ENCODE data around the gene TNS1.
"Not testable (repeated sequence)": the region's sequence is repeated elsewhere in the genome, so short reads cannot be mapped to it uniquely, and the experiment has no call there.

TNS1 gene

GRCh38 chr2:218029366-218030360 lies 26.9 kb upstream of the TNS1 start:
- no peak for DNase-seq (ENCODE audit: low read depth, low spot score)

GRCh38 chr2:218028562-218029348 lies 26.0 kb upstream of the TNS1 start:
- no peak for DNase-seq (ENCODE audit: low read depth, low spot score)

- no peak for DNase-seq (ENCODE audit: low read depth, low spot score)
These were observed 25.3 kb upstream of the TNS1 start for GRCh38 chr2:218028189-218028495.

- no peak for DNase-seq (ENCODE audit: low read depth, low spot score)
These were observed 24.8 kb upstream of the TNS1 start for GRCh38 chr2:218027426-218028188.

GRCh38 chr2:218026676-218027425 lies 24.1 kb upstream of the TNS1 start:
- DNase-seq (ENCODE audit: low read depth, low spot score): no peak

GRCh38 chr2:218026244-218026643 lies 23.4 kb upstream of the TNS1 start:
- no peak for DNase-seq (ENCODE audit: low read depth, low spot score)

- no peak for DNase-seq (ENCODE audit: low read depth, low spot score)
These were observed 22.1 kb upstream of the TNS1 start for GRCh38 chr2:218024871-218025270.

GRCh38 chr2:218024336-218024735 lies 21.5 kb upstream of the TNS1 start:
- no peak for DNase-seq (ENCODE audit: low read depth, low spot score)

GRCh38 chr2:218023636-218024035 lies 20.8 kb upstream of the TNS1 start:
- no peak for DNase-seq (ENCODE audit: low read depth, low spot score)

GRCh38 chr2:218022851-218023530 lies 20.2 kb upstream of the TNS1 start:
- no peak for DNase-seq (ENCODE audit: low read depth, low spot score)

GRCh38 chr2:218022131-218022850 lies 19.5 kb upstream of the TNS1 start:
- DNase-seq (ENCODE audit: low read depth, low spot score): no peak

- DNase-seq (ENCODE audit: low read depth, low spot score): no peak
These were observed 18.8 kb upstream of the TNS1 start for GRCh38 chr2:218021536-218022071.

- DNase-seq (ENCODE audit: low read depth, low spot score): no peak
These were observed 18.3 kb upstream of the TNS1 start for GRCh38 chr2:218020966-218021535.

- no peak for DNase-seq (ENCODE audit: low read depth, low spot score)
These were observed 17.5 kb upstream of the TNS1 start for GRCh38 chr2:218020281-218020680.

GRCh38 chr2:218019411-218020060 lies 16.7 kb upstream of the TNS1 start:
- no peak for DNase-seq (ENCODE audit: low read depth, low spot score)

GRCh38 chr2:218018842-218019125 lies 16.0 kb upstream of the TNS1 start:
- DNase-seq (ENCODE audit: low read depth, low spot score): not testable (repeated sequence)

- DNase-seq (ENCODE audit: low read depth, low spot score): no peak
These were observed 14.6 kb upstream of the TNS1 start for GRCh38 chr2:218017211-218018053.

- no peak for DNase-seq (ENCODE audit: low read depth, low spot score)
These were observed 14.0 kb upstream of the TNS1 start for GRCh38 chr2:218016810-218017209.

All from brain pericyte (primary cell).